ENCODE measurements around the gene PAFAH1B2. TPM values are rescaled to one million over a fixed set of nuclear protein-coding genes. Genes with fewer than 3 reads are reported as not detected.
"Not testable (repeated sequence)": the region's sequence is repeated elsewhere in the genome, so short reads cannot be mapped to it uniquely, and the experiment has no call there.

The PAFAH1B2 gene
- total RNA-seq, 2 donors from 2014 or later = 114 to 115 TPM

DNA sequence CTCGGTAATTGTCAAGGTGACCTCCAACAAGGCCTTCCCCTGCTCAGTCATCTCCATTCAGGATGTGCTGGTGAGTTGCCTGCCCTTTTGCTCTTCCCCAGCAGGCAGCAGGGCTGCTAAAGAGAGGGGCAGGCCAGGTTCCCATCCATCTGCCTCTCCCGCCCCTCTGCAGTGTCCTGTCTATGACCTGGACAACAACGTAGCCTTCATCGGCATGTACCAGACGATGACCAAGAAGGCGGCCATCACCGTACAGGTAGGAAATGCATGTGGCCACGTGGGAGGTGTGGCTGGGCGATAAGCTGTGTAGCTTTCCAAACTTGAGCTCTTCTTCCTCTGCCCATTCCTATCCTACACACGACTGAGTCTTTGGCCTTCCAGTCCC, 38.5 kb downstream of the PAFAH1B2 start:
- H3K36me3 ChIP-seq (ENCODE audit: control insufficient read depth, insufficient read depth, low read length) = peaks cover 28% of the 10 kb centered on the region
- H3K27me3 ChIP-seq (ENCODE audit: control insufficient read depth, insufficient read depth, low read length, poor library complexity, severe bottlenecking) = no peaks in the 10 kb centered on the region
- Mint-ChIP-seq H3K36me3 (ENCODE audit: low read depth) (peaks cover 22% of the 10 kb centered on the region), H3K4me3 (no peak overlapping the region), H3K4me1 (peaks cover 22% of the 10 kb centered on the region), H3K27ac (no peak overlapping the region), H3K9me3 (no peaks in the 10 kb centered on the region), H3K27me3 (ENCODE audit: insufficient read depth) (peaks cover 2% of the 10 kb centered on the region)
- peak; percentile 24 for DNase-seq
- H3K9ac ChIP-seq (ENCODE audit: extremely low read depth, low read length, poor library complexity, severe bottlenecking) = no peak overlapping the region
- H3K4me1 ChIP-seq (ENCODE audit: control insufficient read depth, insufficient read depth, low read length) = no peaks in the 10 kb centered on the region
- 93 to 95% methylated on average over 9 to 10 of the region's 10 CpGs for WGBS, 2 experiments (ENCODE audit: insufficient coverage in 1 of 2, insufficient read length in 1 of 2)
- H3K9me3 ChIP-seq (ENCODE audit: control insufficient read depth, low read length) = no peaks in the 10 kb centered on the region
- TF ChIP-seq, protein P1, sequence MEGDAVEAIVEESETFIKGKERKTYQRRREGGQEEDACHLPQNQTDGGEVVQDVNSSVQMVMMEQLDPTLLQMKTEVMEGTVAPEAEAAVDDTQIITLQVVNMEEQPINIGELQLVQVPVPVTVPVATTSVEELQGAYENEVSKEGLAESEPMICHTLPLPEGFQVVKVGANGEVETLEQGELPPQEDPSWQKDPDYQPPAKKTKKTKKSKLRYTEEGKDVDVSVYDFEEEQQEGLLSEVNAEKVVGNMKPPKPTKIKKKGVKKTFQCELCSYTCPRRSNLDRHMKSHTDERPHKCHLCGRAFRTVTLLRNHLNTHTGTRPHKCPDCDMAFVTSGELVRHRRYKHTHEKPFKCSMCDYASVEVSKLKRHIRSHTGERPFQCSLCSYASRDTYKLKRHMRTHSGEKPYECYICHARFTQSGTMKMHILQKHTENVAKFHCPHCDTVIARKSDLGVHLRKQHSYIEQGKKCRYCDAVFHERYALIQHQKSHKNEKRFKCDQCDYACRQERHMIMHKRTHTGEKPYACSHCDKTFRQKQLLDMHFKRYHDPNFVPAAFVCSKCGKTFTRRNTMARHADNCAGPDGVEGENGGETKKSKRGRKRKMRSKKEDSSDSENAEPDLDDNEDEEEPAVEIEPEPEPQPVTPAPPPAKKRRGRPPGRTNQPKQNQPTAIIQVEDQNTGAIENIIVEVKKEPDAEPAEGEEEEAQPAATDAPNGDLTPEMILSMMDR (conservative IDR thresholded peaks at IDR 0.05) = no peak
- no peak overlapping the region for H3K27ac ChIP-seq (ENCODE audit: low read depth, low read length)
- H3K4me3 ChIP-seq (ENCODE audit: low read length) = no peak overlapping the region

DNA sequence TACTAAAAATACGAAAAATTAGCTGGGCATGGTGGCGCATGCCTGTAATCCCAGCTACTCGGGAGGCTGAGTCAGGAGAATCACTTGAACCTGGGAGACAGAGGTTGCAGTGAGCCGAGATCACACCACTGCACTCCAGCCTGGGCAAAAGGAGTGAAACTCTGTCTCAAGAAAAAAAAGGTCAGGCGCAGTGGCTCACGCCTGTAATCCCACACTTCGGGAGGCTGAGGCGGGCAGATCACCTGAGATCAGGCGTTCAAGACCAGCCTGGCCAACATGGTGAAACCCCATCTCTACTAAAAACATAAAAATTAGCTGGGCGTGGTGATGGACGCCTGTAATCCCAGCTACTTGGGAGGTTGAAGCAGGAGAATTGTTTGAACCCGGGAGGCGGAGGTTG, 39.1 kb downstream of the PAFAH1B2 start:
- Mint-ChIP-seq H3K4me1 (peaks cover 16% of the 10 kb centered on the region), H3K36me3 (ENCODE audit: low read depth) (peaks cover 22% of the 10 kb centered on the region)
- H3K4me1 ChIP-seq (ENCODE audit: control insufficient read depth, insufficient read depth, low read length); H3K9me3 Mint-ChIP-seq; H3K9ac ChIP-seq (ENCODE audit: extremely low read depth, low read length, poor library complexity, severe bottlenecking); H3K27me3 ChIP-seq (ENCODE audit: control insufficient read depth, insufficient read depth, low read length, poor library complexity, severe bottlenecking); H3K27ac Mint-ChIP-seq; H3K4me3 ChIP-seq (ENCODE audit: low read length); H3K27ac ChIP-seq (ENCODE audit: low read depth, low read length); DNase-seq; H3K4me3 Mint-ChIP-seq; H3K27me3 Mint-ChIP-seq (ENCODE audit: insufficient read depth); H3K9me3 ChIP-seq (ENCODE audit: control insufficient read depth, low read length): not testable (repeated sequence)
- H3K36me3 ChIP-seq (ENCODE audit: control insufficient read depth, insufficient read depth, low read length) = peaks cover 28% of the 10 kb centered on the region
- 94 to 95% methylated on average over 11 to 13 of the region's 13 CpGs for whole genome bisulfite sequencing, 2 experiments (ENCODE audit: insufficient coverage in 1 of 2, insufficient read length in 1 of 2)

DNA sequence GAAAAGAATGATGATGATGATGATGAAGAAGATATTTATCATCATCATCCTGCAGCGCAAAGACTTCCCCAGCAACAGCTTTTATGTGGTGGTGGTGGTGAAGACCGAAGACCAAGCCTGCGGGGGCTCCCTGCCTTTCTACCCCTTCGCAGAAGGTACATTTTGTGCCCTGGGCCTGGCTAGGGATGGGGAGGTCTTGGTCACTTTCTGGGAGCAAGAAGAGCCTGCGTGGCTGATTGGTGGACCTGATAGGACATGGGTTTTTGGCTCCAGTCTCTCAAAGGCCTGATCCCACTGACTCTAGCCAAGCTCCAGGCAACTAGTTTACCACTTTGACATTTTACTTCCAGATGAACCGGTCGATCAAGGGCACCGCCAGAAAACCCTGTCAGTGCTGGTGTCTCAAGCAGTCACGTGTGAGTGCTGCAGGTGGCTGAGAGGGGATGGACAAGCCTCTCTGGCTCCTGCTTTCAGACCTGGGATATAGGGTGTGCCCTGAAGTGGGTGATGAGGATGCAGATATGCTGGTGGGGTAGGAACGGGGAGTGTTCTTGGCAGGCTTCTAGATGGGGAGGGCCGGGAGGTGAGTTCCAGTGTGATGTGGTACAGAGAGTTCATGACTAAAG, 39.8 kb downstream of the PAFAH1B2 start:
- H3K4me1 ChIP-seq (ENCODE audit: control insufficient read depth, insufficient read depth, low read length) = no peaks in the 10 kb centered on the region
- no peaks in the 10 kb centered on the region for H3K9me3 ChIP-seq (ENCODE audit: control insufficient read depth, low read length)
- 92 to 94% methylated on average over 7 to 11 of the region's 11 CpGs for WGBS, 2 experiments (ENCODE audit: insufficient coverage in 1 of 2, insufficient read length in 1 of 2)
- H3K27ac ChIP-seq (ENCODE audit: low read depth, low read length) = no peak overlapping the region
- H3K9me3 Mint-ChIP-seq = no peaks in the 10 kb centered on the region
- no peak overlapping the region for H3K9ac ChIP-seq (ENCODE audit: extremely low read depth, low read length, poor library complexity, severe bottlenecking)
- peaks cover 26% of the 10 kb centered on the region for H3K36me3 Mint-ChIP-seq (ENCODE audit: low read depth)
- no peak overlapping the region for H3K4me3 ChIP-seq (ENCODE audit: low read length)
- H3K27me3 ChIP-seq (ENCODE audit: control insufficient read depth, insufficient read depth, low read length, poor library complexity, severe bottlenecking) = no peaks in the 10 kb centered on the region
- H3K36me3 ChIP-seq (ENCODE audit: control insufficient read depth, insufficient read depth, low read length) = peaks cover 28% of the 10 kb centered on the region
- peaks cover 2% of the 10 kb centered on the region for H3K27me3 Mint-ChIP-seq (ENCODE audit: insufficient read depth)
- TF ChIP-seq, protein P1 (conservative IDR thresholded peaks at IDR 0.05) = no peak
- H3K4me1 Mint-ChIP-seq = peaks cover 14% of the 10 kb centered on the region
- no peak overlapping the region for H3K27ac Mint-ChIP-seq
- peak; percentile 38 for DNase-seq
- H3K4me3 Mint-ChIP-seq = no peak overlapping the region

Data from endodermal cell (in vitro differentiated cells).